Caco-2 (cell line): ENCODE measurements around the gene TTC28. TPM values are rescaled to one million over a fixed set of nuclear protein-coding genes. Genes with fewer than 3 reads are reported as not detected.

Source experiments
- BruUV-seq: library from RNA; stranded (reverse); fragments of 400-500 nt; replicated peaks from 2 replicates; lab custom pipeline; 2021; lab: Mats Ljungman, UMichigan
- CTCF ChIA-PET: fragments of 300-600 bp; sonication (Branson Sonifier 250); formaldehyde crosslinking; loops from one replicate; lab custom pipeline; 2022; ENCODE audit warnings: antibody characterized with exemption; lab: Charles Lee
- POLR2A ChIA-PET: fragments of 300-600 bp; sonication (Branson Sonifier 250); formaldehyde crosslinking; loops from one replicate; lab custom pipeline; 2022; ENCODE audit warnings: antibody characterized with exemption; lab: Charles Lee
- DNase-seq, 2 experiments: peaks; one replicate each; pipeline versions ENCODE4 v3.0.0 to v3.0.0-alpha.2; 2020 to 2022
- H3K27me3 ChIP-seq: replicated peaks from 2 replicates; pipeline ENCODE4 v1.6.0; 2011; ENCODE audit warnings: low read length; ENCODE audit not compliant: control insufficient read depth, insufficient read depth
- H3K36me3 ChIP-seq: 2 replicates; pipeline ENCODE4 v1.5.1; 2011; ENCODE audit warnings: low read length; ENCODE audit not compliant: control insufficient read depth, insufficient read depth
- H3K4me1 ChIP-seq: fragments of 250-450 bp; sonication (Bioruptor Pico); 2 replicates; pipeline ENCODE4 v1.5.1; 2020; ENCODE audit warnings: mild to moderate bottlenecking
- H3K4me3 ChIP-seq: 2 replicates; pipeline ENCODE4 v1.5.1; 2011; ENCODE audit warnings: low read depth, mild to moderate bottlenecking, control low read depth, low read length
- H3K9me3 ChIP-seq: fragments of 250-450 bp; sonication (Bioruptor Pico); 2 replicates; pipeline ENCODE4 v1.5.1; 2020; ENCODE audit warnings: mild to moderate bottlenecking, moderate library complexity
- H3K27ac Mint-ChIP-seq: one replicate; pipeline ENCODE4 v1.8.0; 2022; ENCODE audit warnings: mixed read lengths; ENCODE audit not compliant: unreplicated experiment
- H3K27me3 Mint-ChIP-seq: one replicate; pipeline ENCODE4 v1.8.0; 2022; ENCODE audit warnings: mixed read lengths; ENCODE audit not compliant: insufficient read depth, unreplicated experiment
- H3K36me3 Mint-ChIP-seq: one replicate; pipeline ENCODE4 v1.8.0; 2022; ENCODE audit warnings: mild to moderate bottlenecking, mixed read lengths; ENCODE audit not compliant: insufficient read depth, unreplicated experiment
- H3K4me1 Mint-ChIP-seq: one replicate; pipeline ENCODE4 v1.8.0; 2022; ENCODE audit warnings: low read depth, mixed read lengths; ENCODE audit not compliant: unreplicated experiment
- H3K4me3 Mint-ChIP-seq: one replicate; pipeline ENCODE4 v1.8.0; 2022; ENCODE audit warnings: mild to moderate bottlenecking, moderate library complexity, mixed read lengths; ENCODE audit not compliant: unreplicated experiment
- H3K9me3 Mint-ChIP-seq: one replicate; pipeline ENCODE4 v1.8.0; 2022; ENCODE audit warnings: mixed read lengths; ENCODE audit not compliant: unreplicated experiment
- CTCF ChIP-seq, 2 experiments: fragments of 200-600 bp in 1 of 2; IDR thresholded peaks; 1 replicate in 1 of 2; 2 replicates in 1 of 2; pipeline versions ENCODE4 v1.5.1 to v1.8.0; 2011 to 2022; ENCODE audit warnings: antibody characterized with exemption in 1 of 2, control low read depth in 1 of 2, inconsistent platforms in 1 of 2, low read depth in 1 of 2, low read length in 1 of 2, mild to moderate bottlenecking in 1 of 2, moderate library complexity in 1 of 2; ENCODE audit not compliant: insufficient read depth in 1 of 2, severe bottlenecking in 1 of 2, unreplicated experiment in 1 of 2
- intact Hi-C: fragments of 100-400 bp; cut with micrococcal nuclease; formaldehyde crosslinking; loops from one replicate; pipeline ENCODE4 v1.10.0; 2022; ENCODE audit not compliant: unreplicated experiment
- total RNA-seq: library from RNA; stranded (reverse); gene quantifications from 2 replicates; pipeline ENCODE4 v1.2.3, GENCODE V29; 2022

TTC28 gene
- total RNA-seq, 1 experiment from 2014 or later, result 12.0 TPM

GRCh38 chr22:28488825-28489224 lies 190.8 kb downstream of the TTC28 start:
- intact Hi-C loops, result no loop called here
- Histone ChIP-seq H3K9me3 (no peaks in the 10 kb centered on the region), H3K36me3 (no peaks in the 10 kb centered on the region), H3K4me3 (no peak overlapping the region), H3K27me3 (no peaks in the 10 kb centered on the region), H3K4me1 (peaks cover 12% of the 10 kb centered on the region; the same call in 1 of the 2 replicates)
- no TSS peak for BruUV-seq
- TF ChIP-seq CTCF (IDR thresholded peaks at IDR 0.05; ENCODE audit: insufficient read depth in 1 of 2, low read depth in 1 of 2, low read length in 1 of 2, severe bottlenecking in 1 of 2, unreplicated experiment in 1 of 2), result no peak
- no peak overlapping the region for H3K4me3 Mint-ChIP-seq
- no peaks in the 10 kb centered on the region for H3K36me3 Mint-ChIP-seq
- H3K9me3 Mint-ChIP-seq, result no peaks in the 10 kb centered on the region
- H3K27ac Mint-ChIP-seq, result no peak overlapping the region
- peaks cover 3% of the 10 kb centered on the region for H3K27me3 Mint-ChIP-seq
- H3K4me1 Mint-ChIP-seq, result peaks cover 7% of the 10 kb centered on the region
- DNase-seq, result no peak
- CTCF ChIA-PET, result no interaction called here
- POLR2A ChIA-PET, result no interaction called here

DNA sequence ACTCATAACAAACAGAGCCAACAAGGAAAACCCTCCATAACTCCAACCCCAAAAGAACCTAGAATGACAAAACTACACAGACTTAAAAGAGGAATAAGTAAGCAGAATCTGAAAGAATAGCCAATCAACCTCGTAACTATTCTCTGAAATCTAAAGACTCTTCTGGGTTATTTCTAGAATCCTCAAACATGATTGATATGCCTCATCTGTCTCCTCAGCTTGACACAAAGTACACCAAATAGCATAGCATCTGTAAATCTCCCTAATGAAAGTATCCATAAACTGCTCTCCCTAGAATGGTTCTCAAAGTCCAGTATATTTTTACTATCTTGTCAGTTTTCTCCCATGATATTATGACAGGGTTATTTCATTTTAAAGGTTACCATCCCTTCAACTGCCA lies 195.0 kb downstream of the TTC28 start:
- intact Hi-C loops, result no loop called here

DNA sequence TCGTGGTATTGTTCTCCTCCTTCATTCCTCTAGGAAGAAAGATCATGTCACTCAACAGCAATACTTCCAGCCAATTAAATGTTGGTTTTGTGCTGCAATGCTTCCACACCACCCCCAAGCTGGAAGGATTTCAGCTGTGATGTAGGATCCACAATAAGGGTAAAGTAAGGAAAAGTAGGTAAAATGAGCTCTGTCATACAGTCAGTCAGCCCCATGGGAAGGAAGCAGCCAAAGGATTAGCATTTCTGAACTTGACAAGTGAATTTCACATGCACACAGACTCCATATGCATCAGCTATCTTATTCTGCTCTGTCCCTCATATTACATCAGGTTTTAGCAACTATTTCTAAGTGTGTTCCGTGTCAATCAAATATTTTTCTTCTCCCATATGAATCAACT lies 197.9 kb downstream of the TTC28 start:
- CTCF ChIA-PET, result no interaction called here
- H3K4me3 Mint-ChIP-seq, result no peak overlapping the region
- intact Hi-C loops, result no loop called here
- peaks cover 7% of the 10 kb centered on the region for H3K4me1 Mint-ChIP-seq
- Histone ChIP-seq H3K4me3 (no peak overlapping the region), H3K4me1 (peaks cover 12% of the 10 kb centered on the region; the same call in 1 of the 2 replicates), H3K36me3 (no peaks in the 10 kb centered on the region), H3K9me3 (no peaks in the 10 kb centered on the region), H3K27me3 (no peaks in the 10 kb centered on the region)
- no peak overlapping the region for H3K27ac Mint-ChIP-seq
- H3K36me3 Mint-ChIP-seq, result no peaks in the 10 kb centered on the region
- no peak for TF ChIP-seq CTCF (IDR thresholded peaks at IDR 0.05; ENCODE audit: insufficient read depth in 1 of 2, low read depth in 1 of 2, low read length in 1 of 2, severe bottlenecking in 1 of 2, unreplicated experiment in 1 of 2)
- peaks cover 9% of the 10 kb centered on the region for H3K27me3 Mint-ChIP-seq
- BruUV-seq, result no TSS peak
- DNase-seq, result no peak
- POLR2A ChIA-PET, result no interaction called here
- no peaks in the 10 kb centered on the region for H3K9me3 Mint-ChIP-seq

More for the DNA sequence above, 195.0 kb downstream of the TTC28 start:
- Histone ChIP-seq H3K36me3 (no peaks in the 10 kb centered on the region), H3K4me1 (peaks cover 12% of the 10 kb centered on the region; the same call in 1 of the 2 replicates), H3K27me3 (no peaks in the 10 kb centered on the region), H3K4me3 (no peak overlapping the region), H3K9me3 (no peaks in the 10 kb centered on the region)
- CTCF ChIA-PET, result no interaction called here
- DNase-seq, result no peak
- H3K4me1 Mint-ChIP-seq, result peaks cover 7% of the 10 kb centered on the region
- POLR2A ChIA-PET, result no interaction called here
- peaks cover 7% of the 10 kb centered on the region for H3K27me3 Mint-ChIP-seq
- TF ChIP-seq CTCF (IDR thresholded peaks at IDR 0.05; ENCODE audit: insufficient read depth in 1 of 2, low read depth in 1 of 2, low read length in 1 of 2, severe bottlenecking in 1 of 2, unreplicated experiment in 1 of 2), result no peak
- no peaks in the 10 kb centered on the region for H3K36me3 Mint-ChIP-seq
- BruUV-seq, result no TSS peak
- no peak overlapping the region for H3K4me3 Mint-ChIP-seq
- no peak overlapping the region for H3K27ac Mint-ChIP-seq
- H3K9me3 Mint-ChIP-seq, result no peaks in the 10 kb centered on the region
